Measurements from ENCODE around the gene DCUN1D2.

Gene DCUN1D2

DNA sequence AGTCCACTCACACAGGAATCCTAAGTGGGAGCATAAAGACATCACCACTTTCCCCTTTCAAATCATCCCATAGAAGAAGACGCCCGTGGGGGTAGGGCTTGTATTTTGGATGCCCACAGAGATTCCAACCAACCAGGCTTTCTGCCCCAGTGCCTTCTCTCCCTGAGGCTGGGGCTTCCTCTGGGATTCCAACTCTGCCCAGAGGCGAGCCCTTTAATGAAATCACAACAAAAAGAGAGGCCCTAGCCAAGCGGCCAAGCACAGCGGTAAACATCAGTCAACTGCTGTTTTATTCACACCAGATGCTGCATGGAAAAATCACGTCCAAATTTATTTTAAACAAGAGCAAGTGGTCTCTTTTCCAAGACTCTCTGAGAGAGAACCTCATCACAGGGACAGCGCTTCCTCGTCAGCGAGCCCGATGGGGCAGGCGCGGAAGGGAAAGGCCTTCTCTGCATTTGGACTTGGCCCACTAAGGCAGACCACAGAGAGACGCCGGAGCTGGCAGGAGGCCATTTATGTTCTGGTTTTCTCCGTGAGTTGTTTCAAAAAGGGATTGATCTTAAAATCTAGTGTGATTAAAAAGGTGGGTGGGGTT is 68.7 kb downstream of the DCUN1D2 start:
- no peak for DNase-seq

GRCh38 chr13:113420833-113421600 is 69.5 kb downstream of the DCUN1D2 start:
- DNase-seq = no peak

DNA sequence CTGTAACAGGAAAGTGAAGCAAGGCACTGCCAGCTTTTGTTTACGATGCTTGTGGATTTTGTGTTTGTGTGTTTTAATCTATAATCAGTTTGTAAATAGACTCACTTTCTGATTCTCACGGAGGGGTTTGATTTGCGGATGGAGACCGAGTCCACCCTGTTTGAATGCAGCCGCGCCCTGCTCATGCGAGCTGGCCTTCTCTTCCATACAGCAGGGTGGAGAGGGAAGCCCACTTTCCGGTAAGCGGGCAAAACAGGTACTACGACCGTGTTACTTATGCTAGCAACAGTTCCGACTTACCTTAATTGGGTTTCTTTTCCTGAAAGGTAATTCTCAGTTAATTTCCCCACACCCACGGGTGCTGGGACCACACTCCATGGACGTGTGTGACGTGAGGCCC is 70.3 kb downstream of the DCUN1D2 start:
- no peak for DNase-seq

- no peak for DNase-seq
These were observed 70.8 kb downstream of the DCUN1D2 start for GRCh38 chr13:113419531-113420193.

DNA sequence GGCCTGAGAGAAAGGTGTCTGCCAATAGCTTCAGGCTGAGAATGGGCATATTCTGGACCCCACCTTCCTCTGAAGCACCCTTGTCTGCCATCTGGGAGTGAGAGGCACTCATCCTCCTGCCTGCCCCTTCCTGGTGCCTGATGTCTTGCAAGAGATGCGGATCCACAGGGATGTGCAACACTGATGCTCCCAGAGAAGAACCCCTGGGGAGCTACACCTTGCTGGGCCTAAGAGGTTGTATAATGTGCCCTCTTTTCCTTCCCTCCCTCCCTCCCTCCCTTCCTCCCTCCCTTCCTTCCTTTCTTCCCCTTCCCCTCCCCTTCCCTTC is 71.8 kb downstream of the DCUN1D2 start:
- no peak for DNase-seq

GRCh38 chr13:113417836-113418721 is 72.4 kb downstream of the DCUN1D2 start:
- no peak for DNase-seq

DNA sequence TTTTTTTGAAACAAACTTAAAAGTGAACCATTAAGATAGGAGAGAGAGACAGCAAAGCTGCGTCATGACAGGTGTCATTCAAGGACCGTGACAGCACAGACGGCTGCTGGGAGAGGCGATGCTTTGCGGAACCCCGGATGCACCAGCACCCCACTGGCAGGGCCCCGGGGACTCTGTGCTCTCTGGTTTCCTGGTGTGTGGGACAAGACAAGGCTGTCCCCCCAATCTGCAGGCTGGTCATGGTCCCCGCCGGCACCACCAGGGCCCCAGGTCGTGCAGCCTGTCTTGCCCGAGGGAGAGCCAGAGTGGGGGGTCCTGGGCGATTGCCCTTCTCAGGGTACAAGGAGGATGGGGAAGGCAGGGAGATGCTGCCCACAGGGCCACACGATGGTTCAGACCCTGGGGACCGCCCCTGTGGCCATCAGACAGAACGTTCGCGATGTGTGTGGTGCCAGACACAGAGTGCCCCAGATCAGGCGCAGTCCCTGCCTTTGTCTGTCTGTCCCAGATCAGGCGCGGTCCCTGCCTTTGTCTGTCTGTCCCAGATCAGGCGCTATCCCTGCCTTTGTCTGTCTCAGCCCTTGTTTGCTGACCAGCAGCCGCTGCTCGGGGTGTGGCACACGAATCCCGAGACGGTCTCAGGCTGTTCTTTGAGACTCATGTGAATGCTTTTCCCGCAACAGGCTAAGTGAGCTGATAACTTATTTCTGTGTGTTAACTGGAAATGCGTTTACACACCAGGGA is 73.3 kb downstream of the DCUN1D2 start:
- no peak for DNase-seq

DNA sequence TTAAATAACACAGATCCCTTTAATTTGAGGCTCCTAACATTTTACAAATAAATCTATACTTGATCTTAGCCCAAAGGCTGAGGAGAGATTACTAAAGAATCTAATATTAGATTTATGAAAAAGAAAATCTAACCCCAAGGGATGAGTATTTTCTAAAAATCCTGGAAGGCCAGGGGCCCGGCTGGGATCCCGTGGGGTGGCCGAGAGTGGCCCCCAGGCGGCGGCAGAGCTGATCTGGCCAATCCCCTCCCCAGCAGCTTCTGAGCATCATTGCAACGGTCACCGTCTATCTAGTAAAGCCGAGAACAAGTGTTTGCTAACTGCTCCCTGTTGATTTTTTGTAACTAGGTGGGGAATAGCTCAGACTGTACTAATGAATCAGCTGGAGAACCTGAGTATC is 74.7 kb downstream of the DCUN1D2 start:
- no peak for DNase-seq

GRCh38 chr13:113415032-113415431 is 75.5 kb downstream of the DCUN1D2 start:
- no peak for DNase-seq

DNA sequence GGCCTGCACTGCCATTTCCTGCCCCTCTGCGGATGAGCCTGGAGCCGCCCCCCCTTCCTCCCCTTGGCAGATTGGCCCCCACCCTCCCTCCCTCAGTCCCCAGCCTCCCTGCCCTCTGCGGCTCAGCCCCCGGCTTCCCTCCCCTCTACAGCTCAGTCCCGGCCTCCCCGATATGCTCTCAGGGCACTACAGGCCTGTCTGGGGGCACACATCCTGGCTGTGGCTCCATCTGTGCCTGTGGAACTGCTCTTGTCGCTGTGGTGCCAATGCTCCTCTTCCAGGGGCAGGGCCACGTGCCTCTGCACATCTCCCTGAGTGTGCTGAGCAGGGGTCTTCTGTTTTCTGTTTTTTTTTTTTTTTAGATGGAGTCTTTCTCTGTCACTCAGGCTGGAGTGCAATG is 76.2 kb downstream of the DCUN1D2 start:
- no peak for DNase-seq

DNA sequence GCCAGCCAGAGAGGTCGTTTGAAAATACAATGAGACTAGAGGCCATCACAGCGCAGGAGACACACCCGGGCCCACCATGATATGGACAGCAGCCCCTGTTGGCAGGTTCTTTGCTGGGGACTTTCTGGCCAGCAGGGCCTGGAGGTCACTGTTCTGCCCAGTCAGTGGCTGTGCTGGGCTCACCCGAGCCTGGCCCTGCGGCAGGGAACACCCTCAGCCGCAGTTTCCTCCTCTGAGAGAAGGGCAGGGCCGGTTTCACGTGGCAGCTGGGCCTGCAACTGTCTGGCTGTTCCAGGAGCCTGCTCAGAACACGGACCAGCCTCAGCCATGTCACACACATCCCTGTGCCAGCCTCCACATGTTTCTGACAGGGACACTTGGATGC is 76.6 kb downstream of the DCUN1D2 start:
- no peak for DNase-seq

GRCh38 chr13:113413178-113413897 is 77.2 kb downstream of the DCUN1D2 start:
- DNase-seq = no peak

GRCh38 chr13:113412440-113412839 is 78.1 kb downstream of the DCUN1D2 start:
- DNase-seq = no peak

- DNase-seq = no peak
These were observed 79.1 kb downstream of the DCUN1D2 start for GRCh38 chr13:113411216-113412023.

- DNase-seq = no peak
These were observed 79.9 kb downstream of the DCUN1D2 start for GRCh38 chr13:113410472-113411201.

- DNase-seq = no peak
These were observed 81.9 kb downstream of the DCUN1D2 start for GRCh38 chr13:113408562-113408961.

DNA sequence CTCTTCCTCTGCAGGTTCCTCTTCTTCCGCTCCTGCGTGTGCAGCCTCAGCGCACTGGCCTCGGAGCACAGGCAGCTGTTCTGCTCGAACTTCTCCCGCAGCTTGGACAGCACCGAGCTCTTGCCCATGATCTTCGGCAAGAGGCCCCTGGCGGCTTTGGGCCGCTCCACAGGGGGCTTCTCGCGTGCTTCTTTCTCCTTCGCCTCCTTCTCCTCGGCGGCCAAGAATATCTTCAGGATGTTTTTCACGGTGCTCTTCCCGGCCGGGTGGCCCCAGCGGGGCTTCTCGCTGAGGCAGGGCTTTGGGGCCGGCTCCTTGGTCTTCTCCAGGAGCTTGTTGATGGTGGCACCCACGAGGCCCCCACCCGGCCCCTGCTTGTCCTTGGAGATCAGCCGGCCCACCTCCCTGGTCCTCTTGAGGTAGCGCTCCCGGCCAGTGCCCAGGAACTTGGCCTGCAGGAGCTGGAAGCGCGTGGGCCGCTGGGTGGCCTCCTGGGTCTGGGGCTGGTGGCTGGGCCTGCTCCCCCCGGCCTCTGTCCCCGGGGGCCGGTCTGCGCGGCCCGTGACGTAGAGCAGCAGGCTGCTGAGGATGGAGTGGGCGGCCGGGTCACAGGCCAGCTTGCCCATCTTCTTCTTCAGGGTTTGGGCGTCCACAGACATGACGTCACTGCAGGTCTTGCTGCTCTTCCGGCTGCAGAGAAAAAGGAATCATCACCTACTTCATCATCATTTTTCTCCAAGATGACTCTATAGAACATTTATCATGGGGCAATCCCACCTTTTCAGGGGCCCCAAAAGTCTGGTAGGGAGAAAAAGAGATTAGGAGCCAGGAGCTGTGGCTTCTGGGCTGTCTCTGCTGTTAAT is 82.7 kb downstream of the DCUN1D2 start:
- DNase-seq = no peak

DNA sequence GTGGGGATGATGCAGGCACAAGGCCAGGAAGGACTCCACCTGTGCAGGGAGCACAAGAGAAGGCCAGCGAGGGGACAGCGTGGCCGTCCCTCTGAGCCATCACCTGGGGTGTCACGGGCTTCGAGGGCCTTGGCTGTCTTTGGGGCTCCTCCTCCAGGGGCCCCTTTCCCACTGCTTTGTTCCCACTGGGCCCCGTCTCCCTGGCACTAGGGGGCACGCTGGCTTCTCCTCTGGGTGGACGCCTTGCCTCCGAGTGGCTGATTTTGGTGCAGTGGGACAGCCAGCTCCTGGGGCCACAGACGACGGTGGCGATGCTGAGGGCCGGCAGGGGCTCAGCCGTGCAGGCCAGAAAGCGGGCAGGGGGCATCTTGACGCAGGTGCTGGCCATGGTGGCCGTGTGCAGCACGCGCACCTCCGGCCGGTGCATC is 83.4 kb downstream of the DCUN1D2 start:
- no peak for DNase-seq
